K562 (cell line): ENCODE results near the gene GNAQ. TPM values are rescaled to one million over a fixed set of nuclear protein-coding genes. Genes with fewer than 3 reads are reported as not detected.

Experiments used
- ATAC-seq: fragments of 200-7000 bp; cut with Tn5 transposase; 3 replicates; pipeline ENCODE4 v1.9.1; 2020; ENCODE audit warnings: moderate library complexity
- BruUV-seq: library from RNA; stranded (reverse); fragments of 400-500 nt; replicated peaks from 2 replicates; lab custom pipeline; 2021; lab: Mats Ljungman, UMichigan
- CTCF ChIA-PET: fragments of 300-600 bp; formaldehyde crosslinking; extraction: SDS; loops from one replicate; lab custom pipeline; 2021; ENCODE audit warnings: low intra/inter-chr PET ratio; lab: Yijun Ruan, JAX
- POLR2A ChIA-PET: fragments of 300-600, 350-650 bp; sonication (Branson Sonifier 250); formaldehyde crosslinking; extraction: SDS; loops from one replicate; lab custom pipeline; 2021; ENCODE audit warnings: antibody characterized with exemption, inconsistent platforms; lab: Yijun Ruan, JAX
- DNase-seq, 4 experiments: peaks; one replicate each; pipeline versions ENCODE4 v3.0.0 to v3.0.0-alpha.2; 2011 to 2018; ENCODE audit warnings: low spot score in 3 of 4, mixed read lengths in 3 of 4; ENCODE audit errors: extremely low read depth in 1 of 4
- FAIRE-seq: peaks from 2 replicates; lab custom pipeline; 2011; peaks lifted over from hg19 to GRCh38; lab: Jason Lieb, UNC
- H2AFZ ChIP-seq: 2 replicates; pipeline ENCODE4 v1.6.0; 2011; ENCODE audit warnings: low read depth, low read length, control low read depth, inconsistent platforms
- H3K27ac ChIP-seq: fragments of 200-600 bp; 3 replicates; pipeline ENCODE4 v1.8.0; 2011; ENCODE audit warnings: low read depth, mild to moderate bottlenecking, control low read depth, inconsistent platforms, low read length, moderate library complexity, mixed read lengths; ENCODE audit errors: extremely low read depth
- H3K27me3 ChIP-seq, 2 experiments: fragments of 300-600 bp in 1 of 2; 2 replicates in 1 of 2; 3 replicates in 1 of 2; pipeline versions ENCODE4 v1.6.0 to v1.8.0; 2011; ENCODE audit warnings: inconsistent platforms in 2 of 2, low read length in 2 of 2, mild to moderate bottlenecking in 1 of 2, mixed read lengths in 1 of 2, moderate library complexity in 1 of 2; ENCODE audit not compliant: control insufficient read depth in 2 of 2, insufficient read depth in 2 of 2
- H3K36me3 ChIP-seq: fragments of 300-600 bp; 3 replicates; pipeline ENCODE4 v1.8.0; 2011; ENCODE audit warnings: mild to moderate bottlenecking, low read length, inconsistent platforms; ENCODE audit not compliant: control insufficient read depth, insufficient read depth
- H3K4me1 ChIP-seq, 2 experiments: fragments of 200-600 bp in 1 of 2; replicated peaks in 1 of 2; 2 replicates in 1 of 2; 3 replicates in 1 of 2; pipeline versions ENCODE4 v1.5.1 to v1.8.0; 2011; ENCODE audit warnings: inconsistent platforms in 2 of 2, low read length in 2 of 2, mild to moderate bottlenecking in 1 of 2, mixed read lengths in 1 of 2, moderate library complexity in 1 of 2; ENCODE audit not compliant: control insufficient read depth in 2 of 2, insufficient read depth in 2 of 2
- H3K4me2 ChIP-seq: 2 replicates; pipeline ENCODE4 v1.6.1; 2011; ENCODE audit warnings: low read length, control low read depth, inconsistent platforms, mixed read lengths; ENCODE audit not compliant: insufficient read depth
- H3K4me3 ChIP-seq: fragments of 200-600 bp; sonication (generic), shearing (Covaris generic); 2 replicates; pipeline ENCODE4 v1.5.1; 2016; ENCODE audit warnings: control low read depth, inconsistent platforms
- H3K79me2 ChIP-seq: fragments of 200-600 bp; 3 replicates; pipeline ENCODE4 v1.8.0; 2011; ENCODE audit warnings: low read length, inconsistent platforms; ENCODE audit not compliant: control insufficient read depth, insufficient read depth
- H3K9ac ChIP-seq, 2 experiments: 2 replicates each; pipeline versions ENCODE4 v1.6.0 to v1.6.1; 2011; ENCODE audit warnings: low read depth in 2 of 2, low read length in 2 of 2, control low read depth in 1 of 2, inconsistent platforms in 1 of 2, mild to moderate bottlenecking in 1 of 2, mixed read lengths in 1 of 2; ENCODE audit not compliant: insufficient read depth in 1 of 2
- H3K9me1 ChIP-seq: one replicate; pipeline ENCODE4 v1.6.0; 2011; ENCODE audit warnings: inconsistent platforms, mild to moderate bottlenecking, low read length, moderate library complexity; ENCODE audit not compliant: control insufficient read depth, insufficient read depth
- H3K9me3 ChIP-seq: replicated peaks from 2 replicates; pipeline ENCODE4 v1.5.1; 2011; ENCODE audit warnings: low read depth, low read length, inconsistent platforms; ENCODE audit not compliant: control insufficient read depth, insufficient read depth
- H4K20me1 ChIP-seq: replicated peaks from 2 replicates; pipeline ENCODE4 v1.6.1; 2011; ENCODE audit warnings: low read length, inconsistent platforms, mixed read lengths; ENCODE audit not compliant: control insufficient read depth, insufficient read depth
- E2F1 ChIP-seq: sonication (generic); formaldehyde crosslinking; IDR thresholded peaks from 2 replicates; pipeline ENCODE4 v1.8.1; 2023; ENCODE audit warnings: mild to moderate bottlenecking, missing genetic modification reagents, moderate library complexity
- IRF1 ChIP-seq: sonication (generic); formaldehyde crosslinking; IDR thresholded peaks from 2 replicates; pipeline ENCODE4 v1.8.0; 2022; ENCODE audit warnings: missing genetic modification reagents, mild to moderate bottlenecking, borderline replicate concordance
- KDM4B ChIP-seq, 2 experiments: fragments of 450-650 bp in 1 of 2; sonication (generic) in 1 of 2; IDR thresholded peaks; 2 replicates each; pipeline ENCODE4 v1.6.1; 2016 to 2017; ENCODE audit warnings: borderline replicate concordance in 2 of 2, antibody characterized with exemption in 1 of 2, low read depth in 1 of 2, mild to moderate bottlenecking in 1 of 2
- RNF2 ChIP-seq: sonication (generic); IDR thresholded peaks from 2 replicates; pipeline ENCODE4 v1.6.1; 2016
- SMAD2 ChIP-seq: fragments of 150-350 bp; IDR thresholded peaks from 2 replicates; pipeline ENCODE4 v1.6.1; 2014; ENCODE audit warnings: low read depth, mild to moderate bottlenecking, low read length
- SP1 ChIP-seq: sonication (generic); formaldehyde crosslinking; IDR thresholded peaks from 2 replicates; pipeline ENCODE4 v1.8.1; 2022; ENCODE audit warnings: mild to moderate bottlenecking, missing genetic modification reagents
- ZNF280A ChIP-seq: fragments of 450-650 bp; IDR thresholded peaks from 2 replicates; pipeline ENCODE4 v1.6.1; 2018; ENCODE audit warnings: mild to moderate bottlenecking, low read depth; ENCODE audit not compliant: partially characterized antibody
- ZNF311 ChIP-seq: fragments of 250-450 bp; sonication (Bioruptor Pico); IDR thresholded peaks from 2 replicates; pipeline ENCODE4 v1.4.0; 2020; ENCODE audit warnings: mild to moderate bottlenecking, moderate library complexity
- ZNF354B ChIP-seq: fragments of 250-450 bp; sonication (Bioruptor Pico); IDR thresholded peaks from 2 replicates; pipeline ENCODE4 v1.4.0; 2020
- ZNF609 ChIP-seq: sonication (generic); formaldehyde crosslinking; IDR thresholded peaks from 2 replicates; pipeline ENCODE4 v1.8.1; 2023; ENCODE audit warnings: missing genetic modification reagents, mild to moderate bottlenecking, borderline replicate concordance
- WGBS: fragments of 100-300 bp; shearing (Covaris generic); methylation state at CpG from one replicate; pipeline ENCODE4 v1.1.6; 2016; ENCODE audit warnings: low coverage, mixed read lengths; ENCODE audit not compliant: insufficient coverage; ENCODE audit errors: missing lambda C conversion rate; 5-methylcytosine and 5-hydroxymethylcytosine counted together
- in situ Hi-C: fragments of 300-500 bp; cut with MboI; formaldehyde crosslinking; loops from 4 replicates; pipeline ENCODE4 v1.15.0; 2018; ENCODE audit warnings: inconsistent platforms, mixed read lengths
- intact Hi-C: fragments of 100-400 bp; cut with micrococcal nuclease; formaldehyde crosslinking; loops from 2 replicates; pipeline ENCODE4 v1.14.2; 2022
- polyA plus RNA-seq, 8 experiments: library from polyadenylated mRNA; depleted of rRNA in 4 of 8; stranded (reverse) in 5 of 8; unstranded in 3 of 8; fragments of >200 nt; fragmentation: Nextera tagmentation in 2 of 8; fragmentation: Illumina TruSeq in 1 of 8; extraction: Ambion mirVana in 2 of 8; extraction: Trizol in 1 of 8; gene quantifications; 2 replicates each; pipeline versions ENCODE4 v1.2.1 to v1.2.3, GENCODE V29; 2011 to 2014; ENCODE audit warnings: inconsistent platforms in 1 of 8, missing spikeins in 1 of 8
- total RNA-seq, 7 experiments: library from RNA; depleted of rRNA in 6 of 7; stranded (reverse); fragments of >200 nt in 6 of 7; fragmentation: Illumina TruSeq in 2 of 7; extraction: Trizol in 2 of 7; gene quantifications; 2 replicates each; pipeline versions ENCODE4 v1.2.1 to v1.2.3, GENCODE V29; 2011 to 2021; ENCODE audit warnings: low replicate concordance in 1 of 7

Gene GNAQ
- total and polyA plus RNA-seq, 9 of the 15 experiments (the other 6 are each of a cell fraction or from before 2014, with no cell fraction given), result 4.8 to 27.9 (median 17.5) TPM

- ATAC-seq (no peak), FAIRE-seq (no peak), DNase-seq (no peak)
- H4K20me1 ChIP-seq, result no peaks in the 10 kb centered on the region
- H3K9me1 ChIP-seq, result no peaks in the 10 kb centered on the region
- no peak overlapping the region for H3K4me3 ChIP-seq
- peaks cover 33% of the 10 kb centered on the region for H3K36me3 ChIP-seq
- H3K9ac ChIP-seq, result no peak overlapping the region
- TF ChIP-seq KDM4B (IDR thresholded peaks at IDR 0.05; ENCODE audit: borderline replicate concordance in 2 of 2, low read depth in 1 of 2) (no peak), RNF2 (no peak), E2F1 (CRISPR knock-in tag) (no peak), ZNF311 (CRISPR knock-in tag) (no peak), ZNF280A (no peak), SP1 (CRISPR knock-in tag) (no peak), ZNF609 (CRISPR knock-in tag) (no peak), IRF1 (no peak), ZNF354B (CRISPR knock-in tag) (no peak), SMAD2 (no peak)
- TF ChIP-seq, all 486 proteins: peak for 0
- 88% methylated on average over 2 of the region's 2 CpGs for WGBS
- no peak overlapping the region for H2AFZ ChIP-seq
- H3K27me3 ChIP-seq, result no peaks in the 10 kb centered on the region
- ChIA-PET CTCF (no interaction called here), POLR2A (no interaction called here)
- no peaks in the 10 kb centered on the region for H3K9me3 ChIP-seq
- no peak overlapping the region for H3K27ac ChIP-seq
- peaks cover 9% of the 10 kb centered on the region for H3K79me2 ChIP-seq
- peaks cover 0 to 13% of the 10 kb centered on the region in 2 experiments; a peak in 2 of 5 replicates for H3K4me1 ChIP-seq
- intact Hi-C loops, result no loop called here
- BruUV-seq, result no TSS peak
- in situ Hi-C loops, result no loop called here
- no peak overlapping the region for H3K4me2 ChIP-seq
Measured at GRCh38 chr9:77815260-77815659, 216.4 kb downstream of the GNAQ start.
